ENCODE data around the gene MXI1.

- no peak for TF ChIP-seq CTCF (IDR thresholded peaks at IDR 0.05)
- TF ChIP-seq POLR2A (IDR thresholded peaks at IDR 0.05), result no peak
Observed at GRCh38 chr10:110260746-110261477, 53.5 kb downstream of the MXI1 start.
